GM13977 (cell line): ENCODE measurements around the gene PCED1B.
"Not testable (repeated sequence)": the region's sequence is repeated elsewhere in the genome, so short reads cannot be mapped to it uniquely, and the experiment has no call there.

Experiments used
- DNase-seq: peaks from one replicate; pipeline ENCODE4 v3.0.0; 2012; ENCODE audit warnings: low spot score
- CTCF ChIP-seq: IDR thresholded peaks from 2 replicates; pipeline ENCODE4 v1.5.1; 2012; ENCODE audit warnings: mild to moderate bottlenecking, control low read depth; ENCODE audit not compliant: insufficient read depth; ENCODE audit errors: extremely low read depth, missing control alignments
- in situ Hi-C: fragments of 300-500 bp; cut with MboI; formaldehyde crosslinking; loops from one replicate; pipeline ENCODE4 v1.12.0; 2022; ENCODE audit warnings: low sequenced_read_pairs, low pct_unique_long_range_greater_than_20kb, mixed read lengths, inconsistent platforms; ENCODE audit not compliant: unreplicated experiment

PCED1B gene

DNA sequence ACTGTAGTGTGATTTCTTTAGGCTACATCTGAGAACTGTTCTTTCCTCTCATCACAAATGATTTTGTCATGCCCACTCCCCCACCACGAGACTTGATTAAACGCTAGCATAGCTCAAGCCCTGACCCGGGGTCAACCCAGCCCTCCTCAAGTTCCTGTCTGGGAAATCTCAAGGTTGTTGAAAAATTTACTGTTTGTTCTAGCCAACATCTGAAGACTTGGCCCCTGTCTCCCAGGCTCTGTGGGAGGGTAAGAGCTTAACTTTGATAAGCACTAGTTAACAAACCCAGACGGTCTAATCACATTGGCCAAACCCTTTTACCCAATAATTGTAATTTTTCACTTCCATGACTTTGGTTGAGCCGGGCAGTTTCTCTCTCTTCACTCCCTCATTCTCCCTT is 86.5 kb downstream of the PCED1B start:
- DNase-seq: no peak
- in situ Hi-C loops: no loop called here
- TF ChIP-seq CTCF: no peak

DNA sequence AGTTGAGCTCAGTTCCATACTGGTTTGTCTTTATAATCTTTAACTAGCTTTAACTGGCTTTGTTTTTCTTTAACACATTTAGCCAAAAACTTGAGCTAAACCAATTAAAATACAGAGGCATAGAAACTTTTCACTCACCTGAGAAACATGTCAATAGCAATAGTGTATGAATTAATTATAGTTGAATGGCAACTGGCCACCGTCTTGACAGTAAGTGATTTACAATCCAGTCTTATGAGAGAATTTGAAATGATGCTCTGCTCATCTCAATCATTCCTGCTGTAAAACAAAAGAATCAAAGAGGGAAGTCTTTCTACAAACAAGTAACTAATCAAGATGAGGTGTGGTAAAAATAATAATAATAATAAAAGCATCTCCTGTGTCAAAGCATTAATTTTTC is 86.9 kb downstream of the PCED1B start:
- DNase-seq: no peak
- TF ChIP-seq CTCF: no peak
- in situ Hi-C loops: no loop called here

GRCh38 chr12:47170281-47170680 is 90.9 kb downstream of the PCED1B start:
- in situ Hi-C loops, DNase-seq: not testable (repeated sequence)

DNA sequence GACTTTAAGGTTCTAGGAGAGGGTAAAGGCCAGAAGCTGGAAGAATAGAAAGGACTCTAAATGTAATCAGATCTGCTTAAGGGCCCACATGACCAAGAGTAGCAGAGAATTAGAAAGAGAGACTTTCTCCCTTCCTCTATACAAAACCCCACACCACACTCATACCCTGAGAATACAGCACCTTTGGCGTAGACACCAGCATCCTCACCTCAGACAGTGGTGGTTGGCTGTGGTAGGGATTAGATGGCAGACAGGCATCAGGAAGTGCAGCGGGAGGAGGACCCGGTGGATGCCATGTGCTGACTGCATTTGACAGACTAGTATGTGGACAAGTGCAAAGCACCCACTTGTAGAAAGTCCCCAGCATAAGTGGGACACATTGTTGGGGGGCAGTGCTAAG is 98.6 kb downstream of the PCED1B start:
- TF ChIP-seq CTCF: no peak
- in situ Hi-C loops: no loop called here
- DNase-seq: no peak

GRCh38 chr12:47182164-47182938 is 102.9 kb downstream of the PCED1B start:
- in situ Hi-C loops: not testable (repeated sequence)

GRCh38 chr12:47184229-47184628 is 104.8 kb downstream of the PCED1B start:
- no peak for DNase-seq
- no peak for TF ChIP-seq CTCF
- in situ Hi-C loops: no loop called here

More at GRCh38 chr12:47182164-47182938, 102.9 kb downstream of the PCED1B start:
- not testable (repeated sequence) for DNase-seq

DNA sequence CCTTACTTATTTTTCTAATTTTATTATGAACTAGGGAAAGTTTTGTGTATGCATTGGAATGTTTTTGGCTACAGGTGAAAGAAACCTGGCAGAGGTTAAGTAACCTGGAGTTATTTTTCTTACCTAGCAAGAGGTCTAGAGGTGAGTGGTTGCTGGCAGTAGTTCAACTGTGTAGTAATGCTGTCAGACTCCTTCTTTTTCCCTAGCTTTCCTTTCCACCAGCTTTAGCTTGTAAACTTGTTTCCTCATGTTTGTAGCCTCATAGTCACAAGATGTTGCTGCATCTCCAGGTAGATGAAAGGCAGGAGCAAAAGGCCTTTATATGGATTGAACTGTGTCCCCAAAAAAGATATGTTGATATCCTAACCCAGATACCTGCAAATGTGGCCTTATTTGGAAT is 105.4 kb downstream of the PCED1B start:
- in situ Hi-C loops: no loop called here
- TF ChIP-seq CTCF: no peak
- no peak for DNase-seq

DNA sequence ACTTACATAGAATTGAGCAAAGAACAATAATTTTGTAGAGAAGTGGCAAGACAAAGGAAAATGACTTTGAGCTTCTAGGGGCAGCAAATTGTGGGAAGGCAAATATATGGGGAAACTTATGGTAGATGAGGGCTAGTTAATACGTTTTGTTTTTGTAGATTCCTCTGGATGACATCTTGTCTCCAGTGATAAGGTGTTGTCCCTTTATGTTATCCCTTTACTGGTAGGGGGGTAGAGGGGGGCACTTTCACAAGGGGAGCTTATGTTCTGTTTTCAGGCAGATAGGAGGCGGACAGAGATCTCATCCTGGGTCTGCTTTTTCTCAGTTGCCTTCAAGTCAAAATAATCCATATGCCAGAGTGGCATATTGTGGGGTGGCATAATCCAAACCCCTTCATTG is 106.8 kb downstream of the PCED1B start:
- no peak for TF ChIP-seq CTCF

More for the DNA sequence above, 106.8 kb downstream of the PCED1B start:
- in situ Hi-C loops: no loop called here
- DNase-seq: no peak
